D721Med (cell line): ENCODE results near the gene MYOCD.

Source experiments
- DNase-seq: peaks from one replicate; pipeline ENCODE4 v3.0.0; 2011; ENCODE audit warnings: low spot score; ENCODE audit not compliant: insufficient read length
- FAIRE-seq: peaks from 2 replicates; lab custom pipeline; 2011; peaks lifted over from hg19 to GRCh38; lab: Jason Lieb, UNC
- TF ChIP-seq, protein P1 (sequence below): IDR thresholded peaks from 2 replicates; pipeline ENCODE4 v1.5.1; 2012; ENCODE audit warnings: mild to moderate bottlenecking, control low read depth; ENCODE audit not compliant: insufficient read depth; ENCODE audit errors: missing control alignments

MYOCD gene

DNA sequence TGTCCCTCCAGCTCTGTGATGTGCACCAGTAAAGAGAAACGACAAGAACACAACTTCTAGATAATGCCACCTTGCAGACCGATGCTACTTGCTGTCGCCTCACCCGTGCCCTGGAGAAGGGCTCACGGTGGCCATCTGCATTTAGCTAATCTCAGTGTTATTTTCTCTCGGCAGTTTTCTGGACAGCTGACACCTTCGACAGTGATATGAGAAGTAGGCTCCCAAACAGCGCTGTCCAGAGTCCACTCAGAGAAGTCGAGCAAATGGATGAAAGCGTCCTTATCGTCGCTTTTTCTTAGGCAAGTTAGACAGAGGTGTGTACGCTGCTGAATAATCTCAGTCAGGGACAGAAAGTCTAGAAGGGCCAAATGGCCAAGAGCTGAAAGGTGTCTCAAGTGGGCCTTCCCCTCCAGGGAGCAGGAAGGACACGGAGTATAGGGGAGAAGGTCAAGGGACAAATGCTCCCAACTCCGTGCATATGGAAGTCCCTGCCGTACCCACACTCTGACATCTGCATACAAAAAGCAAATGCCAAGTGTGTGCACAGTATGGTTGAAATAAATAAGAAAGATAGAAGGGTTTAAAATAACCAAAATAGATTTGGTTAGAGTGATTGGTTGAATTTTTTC is 42.4 kb upstream of the MYOCD start:
- TF ChIP-seq, protein P1, sequence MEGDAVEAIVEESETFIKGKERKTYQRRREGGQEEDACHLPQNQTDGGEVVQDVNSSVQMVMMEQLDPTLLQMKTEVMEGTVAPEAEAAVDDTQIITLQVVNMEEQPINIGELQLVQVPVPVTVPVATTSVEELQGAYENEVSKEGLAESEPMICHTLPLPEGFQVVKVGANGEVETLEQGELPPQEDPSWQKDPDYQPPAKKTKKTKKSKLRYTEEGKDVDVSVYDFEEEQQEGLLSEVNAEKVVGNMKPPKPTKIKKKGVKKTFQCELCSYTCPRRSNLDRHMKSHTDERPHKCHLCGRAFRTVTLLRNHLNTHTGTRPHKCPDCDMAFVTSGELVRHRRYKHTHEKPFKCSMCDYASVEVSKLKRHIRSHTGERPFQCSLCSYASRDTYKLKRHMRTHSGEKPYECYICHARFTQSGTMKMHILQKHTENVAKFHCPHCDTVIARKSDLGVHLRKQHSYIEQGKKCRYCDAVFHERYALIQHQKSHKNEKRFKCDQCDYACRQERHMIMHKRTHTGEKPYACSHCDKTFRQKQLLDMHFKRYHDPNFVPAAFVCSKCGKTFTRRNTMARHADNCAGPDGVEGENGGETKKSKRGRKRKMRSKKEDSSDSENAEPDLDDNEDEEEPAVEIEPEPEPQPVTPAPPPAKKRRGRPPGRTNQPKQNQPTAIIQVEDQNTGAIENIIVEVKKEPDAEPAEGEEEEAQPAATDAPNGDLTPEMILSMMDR: no peak
- no peak for DNase-seq
- no peak for FAIRE-seq

- FAIRE-seq (no peak), DNase-seq (no peak)
- TF ChIP-seq, protein P1: no peak
Observed at GRCh38 chr17:12624211-12624610, 41.5 kb upstream of the MYOCD start.

GRCh38 chr17:12625092-12625491 is 40.6 kb upstream of the MYOCD start:
- no peak for DNase-seq
- no peak for FAIRE-seq
- TF ChIP-seq, protein P1: no peak

DNA sequence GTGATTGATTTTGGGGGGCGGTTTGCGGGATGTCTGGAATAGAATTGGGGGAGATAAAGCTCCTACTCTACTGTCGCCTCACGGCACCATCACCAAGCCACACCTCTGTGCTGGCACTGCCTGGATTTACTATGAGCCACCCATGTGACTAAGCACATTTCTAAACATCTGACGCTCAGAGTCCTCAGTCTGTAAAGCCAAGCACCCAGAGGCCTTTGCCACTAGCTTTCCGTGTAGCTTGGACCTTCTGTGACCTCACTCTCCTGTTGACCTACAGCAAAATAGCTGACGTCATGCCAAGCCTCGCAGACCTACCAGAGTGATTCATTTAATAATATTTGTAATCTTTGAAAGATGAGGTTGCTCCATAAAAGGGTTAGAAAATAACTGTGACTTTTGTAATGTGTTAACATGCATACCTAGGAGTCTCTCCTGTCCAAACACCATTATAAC is 38.5 kb upstream of the MYOCD start:
- DNase-seq: no peak
- FAIRE-seq: no peak
- TF ChIP-seq, protein P1: no peak

- TF ChIP-seq, protein P1: no peak
- no peak for FAIRE-seq
- DNase-seq: no peak
Observed at GRCh38 chr17:12627781-12628451, 37.8 kb upstream of the MYOCD start.

DNA sequence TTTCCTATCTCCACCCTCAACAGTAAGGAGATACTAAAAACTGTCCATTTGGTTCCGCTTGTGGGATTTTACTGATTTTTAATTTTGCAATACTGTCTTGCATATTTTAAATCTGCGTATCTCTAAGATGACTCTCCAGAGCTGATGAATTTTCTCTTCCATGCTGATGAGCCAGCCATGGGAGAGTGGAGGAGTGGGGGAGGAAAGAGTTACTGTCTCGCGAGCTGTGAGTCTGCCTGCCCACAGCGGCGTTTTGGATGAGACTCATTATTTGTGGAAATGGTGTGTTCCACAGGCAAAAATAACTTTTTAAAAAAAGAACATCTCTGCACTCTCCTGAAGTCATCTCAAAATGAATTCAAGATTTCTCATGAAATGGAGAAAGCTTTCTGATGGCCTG is 34.6 kb upstream of the MYOCD start:
- no peak for DNase-seq
- TF ChIP-seq, protein P1: no peak
- no peak for FAIRE-seq

DNA sequence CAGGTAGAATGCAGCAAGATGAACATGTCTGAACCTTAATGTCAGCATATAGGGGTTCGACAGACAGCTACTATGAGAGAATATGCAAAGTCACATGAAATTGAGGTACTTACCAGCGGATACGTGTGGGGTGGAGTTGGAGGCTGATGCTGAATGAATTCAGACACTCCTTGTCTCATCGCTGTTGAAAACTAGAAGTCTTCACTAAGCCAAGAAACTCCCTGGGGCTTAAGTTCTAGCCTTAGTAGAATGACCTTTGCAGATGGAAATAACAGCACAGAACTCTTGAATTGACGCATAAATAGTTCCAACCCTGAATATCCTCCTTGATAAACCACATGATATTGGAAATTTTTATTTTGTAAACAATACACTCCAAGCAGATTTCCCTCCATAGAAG is 32.9 kb upstream of the MYOCD start:
- DNase-seq (no peak), FAIRE-seq (no peak)
- TF ChIP-seq, protein P1: no peak
